GM21528 (cell line): ENCODE data around the gene ADAM33.

Experiments used
- ATAC-seq: cut with Tn5 transposase; IDR thresholded peaks from one replicate; pipeline ENCODE4 v1.9.1; 2021; ENCODE audit warnings: mild to moderate bottlenecking, moderate library complexity; ENCODE audit not compliant: unreplicated experiment, low FRiP score

ADAM33 gene

DNA sequence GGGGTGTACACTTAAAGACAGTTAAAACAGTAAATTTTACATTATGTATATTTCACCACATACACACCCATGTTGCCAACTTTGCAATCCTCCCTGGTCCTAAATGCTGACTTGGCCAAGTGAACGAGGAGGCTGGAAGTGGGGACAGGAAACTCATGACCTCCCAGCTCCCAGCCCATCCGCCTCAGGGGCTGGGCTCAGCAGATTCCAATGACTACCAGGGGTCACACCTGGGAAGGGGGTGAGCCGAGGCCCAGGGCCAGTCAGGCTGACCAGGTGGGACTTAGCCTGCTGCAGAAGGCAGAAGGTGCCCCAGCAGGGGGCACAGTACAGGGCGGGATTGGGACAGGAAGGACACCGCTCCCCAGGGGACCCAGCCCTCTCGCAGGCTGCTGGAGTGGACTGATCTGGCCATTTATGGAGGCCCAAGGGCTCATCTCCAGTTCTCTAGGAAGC, 28.2 kb upstream of the ADAM33 start:
- ATAC-seq, result no peak

DNA sequence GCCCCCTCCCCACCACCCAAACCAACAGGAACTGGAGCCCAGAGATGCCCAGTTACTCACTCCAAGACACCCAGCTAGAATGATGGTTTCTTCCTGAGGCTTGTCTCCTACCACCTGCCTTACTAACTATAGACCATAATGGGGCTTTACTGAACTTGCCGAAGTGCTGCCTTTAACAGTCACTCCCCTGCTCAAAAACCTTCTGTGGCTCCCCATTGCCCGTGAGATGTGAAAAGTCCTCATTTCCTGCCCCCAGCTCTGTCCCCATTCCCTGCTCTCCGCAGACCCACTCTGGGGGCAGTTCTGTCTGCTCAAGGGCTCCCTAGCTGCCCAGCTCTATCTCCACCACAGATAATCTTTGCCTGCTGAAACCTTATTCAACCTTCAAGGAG, 25.7 kb upstream of the ADAM33 start:
- no peak for ATAC-seq

DNA sequence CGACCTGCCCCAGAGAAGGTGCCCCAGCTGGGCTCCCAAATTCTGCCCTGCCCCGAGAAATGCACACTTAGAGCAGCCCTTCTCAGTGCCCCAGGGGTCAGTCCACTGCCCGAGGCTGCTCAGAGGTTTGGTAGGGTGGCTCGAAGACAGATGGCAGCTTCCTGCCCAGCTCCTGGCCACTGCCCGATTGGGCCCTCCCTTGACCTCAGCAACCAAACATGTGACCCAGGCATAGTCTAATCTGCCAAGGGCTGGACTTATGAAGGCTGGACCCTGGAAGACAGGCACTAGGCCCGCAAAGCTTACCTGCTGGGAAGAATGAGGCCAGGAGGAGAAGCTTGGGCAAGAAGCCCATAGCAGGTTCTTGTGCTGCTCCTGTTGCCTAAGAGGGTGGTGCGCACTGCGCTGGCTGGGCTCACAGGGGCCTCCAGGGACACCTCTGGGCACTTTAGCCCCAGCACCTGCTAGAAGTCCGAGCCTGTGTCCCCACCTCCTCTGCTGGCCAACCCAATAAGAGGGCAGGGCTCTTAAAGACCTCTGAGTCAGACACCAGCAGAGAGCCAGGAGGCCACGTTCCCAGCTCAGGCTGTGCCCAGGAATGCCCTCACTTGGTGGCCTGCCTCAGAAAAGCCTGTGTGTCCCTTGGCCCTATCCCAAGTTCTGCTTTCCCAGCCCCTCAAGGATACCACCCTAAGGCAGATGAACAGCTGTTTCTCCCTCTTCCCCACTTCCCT, 25.1 kb upstream of the ADAM33 start:
- ATAC-seq, result no peak

DNA sequence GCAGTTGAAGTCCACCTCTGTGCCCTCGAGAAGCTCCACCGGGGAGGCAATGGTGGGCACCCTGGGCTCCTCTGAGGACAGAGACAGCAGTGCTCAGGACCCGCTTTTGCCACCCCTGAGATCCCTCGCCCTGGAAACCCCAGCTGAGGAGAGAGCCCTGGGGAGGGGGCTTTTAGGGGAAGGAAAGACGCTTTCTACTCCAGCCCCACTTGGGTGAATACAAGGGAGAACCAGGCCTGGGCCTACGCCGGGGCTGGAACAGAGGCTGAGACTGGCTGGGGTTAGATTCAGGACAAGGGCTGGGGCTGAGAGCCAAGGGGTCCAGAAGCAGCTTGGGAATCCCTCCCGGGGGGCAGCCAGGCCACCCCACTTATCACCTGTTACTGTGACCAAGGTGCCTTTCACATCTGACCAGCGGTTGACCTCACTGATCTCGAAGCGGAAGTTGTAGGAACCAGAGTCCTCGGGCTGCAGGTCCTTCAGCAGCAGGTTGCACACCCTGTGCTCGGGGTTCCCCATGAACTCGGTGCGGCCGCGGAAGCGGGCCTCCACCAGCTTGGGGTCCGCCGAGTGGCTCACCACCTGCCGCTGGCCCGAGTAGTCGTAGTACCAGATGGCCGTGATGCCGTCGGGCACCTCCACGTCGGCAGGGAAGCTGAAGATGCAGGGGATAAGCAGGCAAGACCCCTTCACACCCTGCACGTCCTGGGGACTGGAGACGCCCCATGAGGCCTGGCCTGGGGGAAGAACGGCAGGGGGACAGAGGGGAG, 24.3 kb upstream of the ADAM33 start:
- no peak for ATAC-seq

DNA sequence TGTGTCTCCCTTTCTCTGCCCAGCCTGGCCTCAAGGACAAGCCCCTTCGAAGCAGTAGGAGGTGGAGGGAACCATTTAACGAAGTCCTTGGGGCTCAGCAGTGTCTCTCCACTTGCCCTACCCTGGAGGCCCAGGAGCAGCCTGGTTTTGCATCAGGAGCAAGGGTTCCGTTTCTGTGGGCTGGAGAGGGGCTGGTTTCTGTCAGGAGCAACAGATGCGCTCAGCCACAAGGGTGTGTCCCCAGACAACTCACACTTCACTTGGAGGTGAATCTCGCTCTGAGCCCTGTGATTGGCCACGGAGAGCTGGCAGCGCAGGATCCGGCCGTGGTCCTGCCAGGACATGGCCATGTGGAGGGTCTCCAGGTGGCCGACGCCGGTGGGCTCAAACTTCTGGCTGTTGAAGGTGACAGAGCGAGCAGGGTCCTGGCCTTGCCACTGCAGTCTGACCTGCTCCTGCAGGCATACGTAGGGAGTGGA, 23.7 kb upstream of the ADAM33 start:
- ATAC-seq, result no peak

DNA sequence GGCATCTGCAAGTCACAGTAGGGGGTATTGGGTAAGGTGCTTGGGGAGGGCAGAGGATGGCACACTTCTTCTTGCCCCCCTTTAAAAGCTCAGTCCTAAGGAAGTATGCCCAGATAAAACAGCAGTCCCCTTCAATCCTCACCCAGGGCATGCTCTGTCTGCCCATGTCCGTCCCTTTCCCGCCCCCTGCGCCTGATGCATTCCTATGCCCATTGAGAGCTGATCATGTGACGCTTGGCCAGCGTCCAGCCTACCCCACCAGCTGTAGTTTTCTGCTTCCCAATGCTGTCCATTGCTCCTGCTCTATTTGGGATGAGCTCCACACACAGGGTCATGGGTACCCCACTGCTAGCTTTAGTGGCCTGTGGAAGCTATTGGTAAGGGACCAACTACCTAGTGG, 22.3 kb upstream of the ADAM33 start:
- no peak for ATAC-seq

DNA sequence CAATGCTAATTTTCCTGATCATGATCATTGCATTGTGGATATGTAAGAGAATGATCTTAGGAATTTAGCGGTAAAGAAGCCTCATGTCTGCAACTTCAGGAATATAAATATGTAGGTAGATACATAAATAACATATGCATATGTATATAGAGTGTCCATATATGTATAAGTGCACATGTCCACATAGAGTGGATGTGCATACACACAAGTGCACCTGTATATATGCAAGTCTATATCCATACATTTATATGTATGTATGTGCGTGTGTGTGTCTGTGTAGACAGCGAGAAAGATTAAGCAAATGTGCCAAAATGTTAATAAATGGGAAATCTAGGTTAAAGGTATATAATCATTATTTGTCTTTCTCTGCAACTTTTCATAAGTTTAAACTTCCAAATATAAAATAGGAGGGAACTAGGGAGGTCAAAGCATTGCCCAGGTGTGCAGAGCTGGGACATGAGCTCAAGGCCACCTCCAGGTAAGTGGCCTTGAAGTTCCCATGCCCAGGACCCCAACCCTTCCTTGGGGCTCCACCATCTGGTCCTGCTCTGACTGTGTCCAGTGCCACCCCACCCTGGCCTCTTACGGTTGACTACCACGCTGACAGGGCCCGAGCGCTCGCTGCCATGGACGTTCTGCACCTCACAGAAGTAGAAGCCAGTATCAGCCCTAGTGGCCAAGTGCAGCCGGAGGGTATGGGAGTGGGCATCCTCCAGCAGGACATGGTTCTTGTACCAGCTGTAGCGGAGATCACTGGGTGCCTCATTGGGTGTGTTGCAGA, 21.0 kb upstream of the ADAM33 start:
- ATAC-seq, result no peak

DNA sequence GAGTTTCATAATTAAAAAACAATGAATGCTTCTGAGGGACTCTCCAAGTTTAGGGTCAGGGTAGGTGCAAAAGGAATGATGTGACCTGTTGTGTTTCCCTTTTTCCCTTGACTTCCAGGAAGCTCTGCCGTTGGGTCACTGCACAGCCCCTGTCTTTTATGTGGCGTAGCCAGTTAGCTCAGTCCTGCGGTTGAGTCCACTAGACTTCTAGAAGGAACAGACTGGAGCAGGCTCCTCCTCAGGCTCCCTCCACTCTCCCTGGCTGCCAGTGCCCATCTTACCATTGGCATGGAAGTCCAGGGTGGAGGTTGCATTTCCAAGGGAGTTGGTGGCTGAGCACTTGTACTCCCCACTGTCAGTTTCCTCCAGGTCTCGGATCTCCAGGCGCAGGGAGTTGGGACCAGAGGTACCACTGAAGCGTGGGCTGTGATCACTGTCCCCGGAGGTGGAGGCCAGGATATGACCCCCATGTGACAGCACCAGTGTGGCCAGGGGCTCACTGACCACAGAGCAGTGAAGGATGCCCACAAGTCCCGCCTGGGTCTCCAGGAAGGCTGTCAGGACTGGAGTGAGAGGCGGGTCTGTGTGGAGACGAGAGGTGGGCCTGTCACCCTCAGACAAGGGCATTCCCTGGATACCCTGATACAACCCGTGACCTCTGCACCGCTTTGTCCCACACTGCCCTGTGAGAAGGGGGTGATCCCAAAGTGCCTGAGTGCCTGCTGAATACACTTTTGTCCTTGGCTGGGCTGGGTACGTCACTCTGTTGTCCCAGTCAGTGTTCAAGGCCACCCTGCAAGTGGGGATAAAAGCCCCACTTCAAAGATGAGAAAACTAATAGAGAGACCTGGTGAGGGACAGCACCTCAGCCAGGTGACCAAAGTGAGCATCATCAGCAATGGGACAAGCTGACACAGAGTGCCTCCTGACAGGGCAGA, 19.5 kb upstream of the ADAM33 start:
- ATAC-seq, result no peak

DNA sequence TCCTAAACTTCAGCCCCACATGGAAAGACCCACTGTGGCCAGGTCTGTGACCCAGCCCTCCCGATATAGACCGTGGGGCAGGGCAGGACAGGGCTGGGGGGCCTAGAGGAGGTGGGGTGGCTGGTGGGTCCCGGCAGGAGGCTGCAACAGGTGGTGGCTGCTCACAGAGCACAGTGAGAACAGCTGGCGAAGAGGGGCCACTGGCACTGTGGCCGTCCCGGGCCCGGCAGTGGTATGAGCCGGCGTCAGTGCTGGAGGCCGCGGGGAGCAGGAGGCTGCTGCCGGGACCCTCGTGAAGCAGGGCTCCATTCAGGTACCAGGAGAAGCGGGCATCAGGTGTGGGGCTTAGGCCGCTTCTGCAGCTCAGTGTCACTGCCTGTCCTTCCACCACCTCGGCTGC, 17.2 kb upstream of the ADAM33 start:
- ATAC-seq, result no peak

DNA sequence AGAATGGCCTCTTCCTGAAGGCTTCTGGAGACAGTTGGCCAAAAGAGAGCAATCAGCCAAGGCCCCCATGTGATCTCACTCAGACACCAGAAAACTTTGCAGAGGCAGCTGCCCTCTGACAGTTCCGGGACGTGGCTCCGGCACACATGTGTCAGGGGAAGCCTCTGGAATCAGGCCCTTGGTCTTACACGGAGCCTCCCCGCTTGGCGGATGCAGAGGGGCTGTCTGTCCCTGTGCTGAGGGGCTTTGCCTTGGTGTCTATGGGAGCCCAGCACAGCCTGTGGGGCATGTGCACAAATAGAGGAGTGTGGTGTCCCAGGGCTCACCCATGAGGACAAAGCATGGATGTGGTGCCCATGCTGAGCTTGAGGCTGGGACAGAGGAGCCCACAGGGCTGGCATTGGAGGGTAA, 16.8 kb upstream of the ADAM33 start:
- no peak for ATAC-seq

DNA sequence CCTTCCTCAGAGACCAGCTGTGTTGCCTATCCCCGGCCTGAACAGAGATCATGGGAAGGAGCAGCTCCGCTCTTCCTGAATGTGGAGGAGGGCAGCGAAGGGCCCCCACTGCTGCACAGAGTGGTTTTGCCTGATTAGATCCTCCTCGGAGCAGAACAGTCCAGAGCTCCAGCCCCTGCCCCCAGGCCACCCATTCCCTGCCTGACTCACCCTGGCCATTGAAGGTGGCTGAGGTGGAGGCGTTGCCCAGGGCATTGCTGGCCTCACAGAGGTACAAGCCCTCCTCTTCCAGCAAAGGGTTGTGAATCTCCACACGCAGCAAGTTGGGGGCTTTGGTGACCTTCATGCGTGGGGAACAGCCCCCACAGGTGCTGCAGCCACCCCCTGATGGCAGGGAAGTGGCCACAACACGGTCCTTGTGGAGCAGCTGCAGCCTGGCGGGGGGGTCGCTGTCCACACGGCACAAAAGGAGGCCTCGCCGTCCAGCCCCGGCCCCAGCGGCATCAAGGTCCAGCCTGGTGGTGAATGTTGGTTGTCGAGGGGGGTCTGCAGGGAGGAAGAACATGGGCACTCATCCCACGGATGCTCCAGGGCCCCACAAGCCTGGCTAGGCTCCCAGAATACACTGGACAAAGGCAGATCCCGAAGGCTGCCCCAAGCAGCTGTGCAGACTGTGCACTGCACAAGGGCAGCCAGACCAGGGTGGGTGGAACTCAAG, 15.9 kb upstream of the ADAM33 start:
- no peak for ATAC-seq

DNA sequence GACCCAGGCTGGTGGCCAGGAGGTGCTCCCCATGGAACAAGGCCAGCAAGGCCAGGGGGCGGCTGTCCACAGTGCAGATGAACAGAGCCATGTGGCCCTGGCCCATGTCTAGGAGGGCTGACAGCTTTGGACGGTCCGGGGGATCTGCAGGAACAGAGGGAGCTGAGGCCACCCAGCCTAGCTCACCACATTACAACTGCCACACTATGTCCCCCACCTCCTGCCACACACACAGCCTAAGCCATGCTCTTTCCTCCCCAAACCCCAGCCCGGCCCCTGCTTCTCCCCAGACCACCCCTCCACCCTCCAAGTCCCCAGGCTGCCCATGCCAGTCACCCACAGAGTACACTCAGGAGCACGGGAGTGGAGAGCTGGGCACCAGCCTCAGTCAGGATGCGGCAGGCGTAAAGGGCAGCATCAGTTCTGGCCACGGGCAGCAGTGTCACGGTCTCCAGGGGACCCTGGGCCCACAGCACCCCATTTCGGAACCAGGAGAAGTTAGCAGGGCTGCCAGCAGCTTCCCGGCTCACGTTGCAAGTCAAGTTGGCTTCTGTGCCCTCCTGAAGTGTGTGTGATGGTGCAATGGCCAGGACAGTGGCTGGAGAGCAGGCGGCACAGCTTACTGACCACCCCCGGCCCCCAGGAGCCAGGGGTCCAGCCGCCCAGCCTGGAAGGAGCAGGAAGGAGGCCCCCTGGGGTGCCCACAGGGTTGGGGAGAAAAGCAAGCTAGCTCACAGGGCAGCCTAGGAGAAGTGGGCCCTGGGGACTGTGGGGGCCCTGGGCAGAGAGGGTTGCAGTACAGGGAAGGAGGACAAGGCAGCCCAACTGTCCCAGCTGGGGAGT, 15.2 kb upstream of the ADAM33 start:
- ATAC-seq, result no peak

DNA sequence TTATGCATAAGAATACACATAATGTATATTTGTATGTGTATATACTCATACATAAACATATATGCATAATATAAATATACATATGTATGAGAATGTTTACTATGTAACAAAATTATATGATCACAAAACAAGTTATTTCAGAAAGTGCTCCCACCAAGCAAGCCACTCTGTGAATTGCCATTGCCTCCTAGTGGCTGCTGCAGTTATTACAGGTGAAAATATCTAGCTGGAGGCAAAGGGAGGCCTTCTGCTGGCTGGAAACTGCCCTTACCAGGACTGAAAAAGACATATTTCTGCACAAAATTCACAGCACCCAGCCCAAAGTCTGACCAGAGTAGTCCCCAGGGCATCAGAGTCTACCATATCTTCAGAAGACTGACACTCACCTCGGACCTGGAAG, 14.4 kb upstream of the ADAM33 start:
- ATAC-seq, result no peak

DNA sequence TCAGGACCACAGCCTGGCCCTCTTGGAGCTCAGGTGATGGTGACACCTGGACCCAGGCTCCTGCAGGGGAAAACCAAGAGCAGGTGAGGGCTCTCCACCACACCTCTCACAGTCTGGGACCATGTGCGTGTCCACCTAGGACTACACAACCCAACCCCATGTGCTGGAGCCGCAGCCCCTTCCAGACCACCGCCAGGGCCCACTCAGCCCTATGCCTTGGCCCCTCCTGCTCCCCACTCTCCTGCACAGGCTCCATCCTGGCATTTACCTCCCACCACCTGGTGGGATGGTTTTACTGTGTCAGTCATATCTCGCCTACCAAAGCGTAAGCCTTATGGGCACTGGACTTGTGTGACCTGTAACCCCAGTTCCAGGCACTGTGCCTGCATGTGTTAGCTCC, 13.1 kb upstream of the ADAM33 start:
- ATAC-seq, result no peak

DNA sequence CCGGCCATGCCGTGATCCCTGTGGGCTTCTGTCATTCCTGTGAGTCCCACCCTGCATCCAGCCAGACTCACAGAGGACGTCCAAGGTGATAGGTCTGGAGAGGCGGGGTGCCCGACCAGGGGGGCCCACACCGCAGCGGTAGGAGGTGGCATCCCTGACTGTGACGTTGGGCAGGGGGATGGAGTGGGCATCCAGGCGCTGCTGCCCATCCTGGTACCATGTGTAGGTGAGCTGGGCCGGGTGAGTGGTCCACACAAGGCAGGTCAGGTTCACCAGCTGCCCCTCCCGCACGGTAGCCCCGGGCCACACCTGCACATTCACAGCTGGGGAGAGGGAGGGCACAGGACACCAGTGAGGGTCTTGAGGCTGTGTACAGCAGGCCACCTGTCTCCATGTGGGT, 11.6 kb upstream of the ADAM33 start:
- no peak for ATAC-seq

DNA sequence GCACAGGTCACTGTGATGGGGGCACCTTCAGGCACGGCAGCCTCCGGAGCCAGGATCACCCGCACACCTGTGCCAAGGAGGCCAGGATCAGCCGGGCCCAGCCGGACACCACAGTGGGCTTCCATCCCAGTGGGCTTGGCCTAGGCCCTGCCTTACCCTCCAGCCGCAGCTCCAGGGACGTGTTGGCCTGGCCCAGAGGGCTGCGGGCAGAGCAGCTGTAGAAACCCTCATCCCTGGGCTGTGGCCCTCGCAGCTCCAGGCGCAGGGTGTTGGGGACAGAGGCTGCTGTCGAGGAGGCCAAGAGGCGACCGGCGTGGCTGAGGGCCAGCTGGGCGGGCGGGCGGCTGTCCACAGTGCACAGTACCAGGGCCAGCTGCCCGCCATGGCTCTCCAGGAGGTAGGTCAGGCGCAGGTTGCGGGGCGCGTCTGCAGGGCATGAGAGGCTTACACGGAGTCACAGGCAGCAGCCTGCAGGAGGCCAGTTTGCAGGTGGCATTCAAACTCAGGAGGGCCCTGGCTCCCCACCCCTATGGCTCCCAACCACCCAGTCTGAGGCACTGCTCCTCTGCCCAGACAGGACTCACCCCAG, 11.0 kb upstream of the ADAM33 start:
- no peak for ATAC-seq

DNA sequence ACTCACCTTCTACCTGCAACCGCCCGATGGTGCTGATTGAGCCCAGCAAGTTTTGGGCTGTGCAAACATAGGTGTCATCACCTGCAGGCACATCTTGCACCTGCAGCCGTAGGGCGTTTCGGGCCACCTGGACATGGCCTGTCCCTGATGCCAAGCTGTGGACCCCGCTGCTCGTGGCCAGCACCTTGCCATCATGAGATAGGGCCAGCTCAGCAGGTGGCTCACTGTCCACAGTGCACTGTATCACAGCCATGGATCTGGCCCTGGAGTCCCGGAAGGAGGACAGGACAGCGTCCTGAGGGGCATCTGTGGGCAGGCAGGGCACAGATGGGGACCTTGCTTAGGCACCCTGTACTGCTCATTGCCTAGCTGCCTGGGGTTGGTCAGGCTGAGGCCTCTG, 10.1 kb upstream of the ADAM33 start:
- no peak for ATAC-seq

DNA sequence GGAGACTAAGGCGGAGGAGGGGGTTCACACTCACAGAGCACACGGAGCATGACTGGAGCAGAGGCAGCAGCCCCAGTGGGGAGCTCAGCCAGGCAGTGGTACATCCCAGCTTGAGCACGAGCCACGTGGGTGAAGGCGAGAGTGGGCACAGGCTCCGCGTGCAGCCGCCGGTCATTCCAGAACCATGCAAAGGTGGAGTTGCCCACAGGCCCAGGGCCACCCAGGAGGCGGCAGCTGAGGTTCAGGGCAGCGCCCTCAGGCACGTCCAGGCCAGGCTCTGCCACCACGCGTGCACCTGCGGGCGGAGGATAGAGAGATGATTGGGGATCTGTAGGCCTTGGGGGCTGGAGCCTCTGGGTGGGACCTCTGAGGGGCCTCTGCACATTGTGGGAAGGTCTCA, 9.5 kb upstream of the ADAM33 start:
- no peak for ATAC-seq
